SK-N-SH (cell line): ENCODE data around the gene RBMS1. TPM values are rescaled to one million over a fixed set of nuclear protein-coding genes. Genes with fewer than 3 reads are reported as not detected.

ENCODE experiments used
- CTCF ChIA-PET: fragments of 300-600, 350-600 bp; formaldehyde crosslinking; extraction: SDS; loops from one replicate; lab custom pipeline; 2021; lab: Yijun Ruan, JAX
- POLR2A ChIA-PET: fragments of 350-600 bp; sonication (Branson Sonifier 250); formaldehyde crosslinking; extraction: SDS; loops from one replicate; lab custom pipeline; 2020; ENCODE audit warnings: antibody characterized with exemption, inconsistent platforms; lab: Yijun Ruan, JAX
- DNase-seq: peaks from one replicate; pipeline ENCODE4 v3.0.0; 2012
- H2AFZ ChIP-seq: fragments of 200-600 bp; sonication (generic); 2 replicates; pipeline ENCODE4 v1.8.1; 2016; ENCODE audit warnings: antibody characterized with exemption, mild to moderate bottlenecking, low read depth
- H3F3A ChIP-seq: fragments of 200-600 bp; sonication (generic); replicated peaks from 2 replicates; pipeline ENCODE3; 2016; ENCODE audit warnings: antibody characterized with exemption, mild to moderate bottlenecking; ENCODE audit not compliant: insufficient read depth
- H3K27ac ChIP-seq, 2 experiments: fragments of 200-500 bp in 1 of 2; fragments of 200-600 bp in 1 of 2; sonication (Bioruptor generic) in 1 of 2; sonication (generic), shearing (Covaris generic) in 1 of 2; 2 replicates each; pipeline versions ENCODE4 v1.5.1 to v1.6.1; 2014 to 2016; ENCODE audit warnings: low read depth in 2 of 2, inconsistent platforms in 1 of 2, low read length in 1 of 2, mild to moderate bottlenecking in 1 of 2, mixed read lengths in 1 of 2
- H3K27me3 ChIP-seq: fragments of 200-600 bp; sonication (generic), shearing (Covaris generic); 2 replicates; pipeline ENCODE4 v1.6.1; 2016; ENCODE audit warnings: mixed run types; ENCODE audit not compliant: insufficient read depth
- H3K36me3 ChIP-seq, 2 experiments: fragments of 200-500 bp in 1 of 2; fragments of 200-600 bp in 1 of 2; sonication (Bioruptor generic) in 1 of 2; sonication (generic) in 1 of 2; replicated peaks in 1 of 2; 2 replicates each; pipeline versions ENCODE3 to v1.5.1; 2014 to 2016; ENCODE audit warnings: low read length in 1 of 2, mild to moderate bottlenecking in 1 of 2; ENCODE audit not compliant: insufficient read depth in 2 of 2, control insufficient read depth in 1 of 2
- H3K4me1 ChIP-seq, 2 experiments: fragments of 200-500 bp in 1 of 2; fragments of 200-600 bp in 1 of 2; sonication (Bioruptor generic) in 1 of 2; sonication (generic), shearing (Covaris generic) in 1 of 2; 2 replicates each; pipeline versions ENCODE4 v1.5.1 to v1.6.1; 2014 to 2016; ENCODE audit warnings: low read depth in 1 of 2, low read length in 1 of 2, mixed run types in 1 of 2; ENCODE audit not compliant: insufficient read depth in 2 of 2, control insufficient read depth in 1 of 2
- H3K4me2 ChIP-seq: fragments of 200-600 bp; sonication (generic), shearing (Covaris generic); 2 replicates; pipeline ENCODE4 v1.6.1; 2017; ENCODE audit warnings: mixed run types
- H3K4me3 ChIP-seq, 2 experiments: fragments of 200-500 bp in 1 of 2; fragments of 200-600 bp in 1 of 2; sonication (Bioruptor generic) in 1 of 2; sonication (generic), shearing (Covaris generic) in 1 of 2; 2 replicates each; pipeline versions ENCODE4 v1.5.1 to v1.8.1; 2014 to 2016; ENCODE audit warnings: low read depth in 2 of 2, inconsistent platforms in 1 of 2, low read length in 1 of 2, mild to moderate bottlenecking in 1 of 2, mixed read lengths in 1 of 2, moderate library complexity in 1 of 2
- H3K79me2 ChIP-seq: fragments of 200-600 bp; sonication (generic); 2 replicates; pipeline ENCODE4 v1.8.1; 2017; ENCODE audit warnings: mild to moderate bottlenecking; ENCODE audit not compliant: insufficient read depth
- H3K9ac ChIP-seq: fragments of 200-600 bp; sonication (generic); 2 replicates; pipeline ENCODE4 v1.6.1; 2017; ENCODE audit warnings: mixed run types
- H3K9me2 ChIP-seq: fragments of 200-600 bp; sonication (generic); 2 replicates; pipeline ENCODE4 v1.6.1; 2017; ENCODE audit warnings: mixed run types
- H3K9me3 ChIP-seq: fragments of 200-600 bp; sonication (generic); 2 replicates; pipeline ENCODE4 v1.6.1; 2017; ENCODE audit warnings: mixed run types, mild to moderate bottlenecking, moderate library complexity
- H4K20me1 ChIP-seq: fragments of 200-600 bp; sonication (generic); 2 replicates; pipeline ENCODE4 v1.6.1; 2017; ENCODE audit warnings: mild to moderate bottlenecking, mixed run types; ENCODE audit not compliant: insufficient read depth
- CHD2 ChIP-seq: fragments of 150-350 bp; IDR thresholded peaks from 2 replicates; pipeline ENCODE4 v1.6.1; 2018; ENCODE audit warnings: low read length; ENCODE audit not compliant: partially characterized antibody
- EP300 ChIP-seq, 2 experiments: IDR thresholded peaks; 2 replicates each; pipeline versions ENCODE4 v1.4.0 to v1.6.1; 2012; ENCODE audit warnings: borderline replicate concordance in 1 of 2, low read depth in 1 of 2, low read length in 1 of 2
- MAX ChIP-seq: IDR thresholded peaks from 2 replicates; pipeline ENCODE4 v1.4.0; 2012; ENCODE audit warnings: low read depth
- MXI1 ChIP-seq: IDR thresholded peaks from 2 replicates; pipeline ENCODE4 v1.6.1; 2012; ENCODE audit warnings: mild to moderate bottlenecking, low read depth, low read length, improper control_type of control experiment
- PBX3 ChIP-seq: IDR thresholded peaks from 2 replicates; pipeline ENCODE4; 2012
- POLR2AphosphoS5 ChIP-seq: IDR thresholded peaks from 2 replicates; pipeline ENCODE4 v1.6.1; 2012; ENCODE audit warnings: low read depth, low read length
- RCOR1 ChIP-seq: fragments of 150-350 bp; IDR thresholded peaks from 2 replicates; pipeline ENCODE4 v1.6.1; 2017; ENCODE audit warnings: antibody characterized with exemption, low read length
- TCF12 ChIP-seq: IDR thresholded peaks from 2 replicates; pipeline ENCODE4 v1.4.0; 2012
- WGBS: methylation state at CpG from one replicate; pipeline ENCODE4 v1.1.6; 2017; ENCODE audit warnings: low lambda C conversion rate; 5-methylcytosine and 5-hydroxymethylcytosine counted together
- polyA plus RNA-seq, 3 experiments: library from polyadenylated mRNA; depleted of rRNA; stranded (reverse); fragments of >200 nt; gene quantifications; 2 replicates each; pipeline ENCODE4 v1.2.3, GENCODE V29; 2012
- TF ChIP-seq, protein P1 (sequence below): fragments of 150-350 bp; IDR thresholded peaks from 2 replicates; pipeline ENCODE4 v1.6.1; 2017; ENCODE audit warnings: antibody characterized with exemption, low read length, low read depth, borderline replicate concordance
- TF ChIP-seq, protein P2 (sequence below): IDR thresholded peaks from 2 replicates; pipeline ENCODE4 v1.4.0; 2012; ENCODE audit warnings: low read depth, borderline replicate concordance

The RBMS1 gene
- polyA plus RNA-seq, 1 of the 3 experiments (the other 2 are of a cell fraction) = 56.5 TPM

GRCh38 chr2:160429248-160430000 is 64.2 kb downstream of the RBMS1 start (continued):
- TF ChIP-seq CHD2 (no peak), MXI1 (no peak), POLR2AphosphoS5 (no peak), MAX (no peak)
- TF ChIP-seq, protein P1, sequence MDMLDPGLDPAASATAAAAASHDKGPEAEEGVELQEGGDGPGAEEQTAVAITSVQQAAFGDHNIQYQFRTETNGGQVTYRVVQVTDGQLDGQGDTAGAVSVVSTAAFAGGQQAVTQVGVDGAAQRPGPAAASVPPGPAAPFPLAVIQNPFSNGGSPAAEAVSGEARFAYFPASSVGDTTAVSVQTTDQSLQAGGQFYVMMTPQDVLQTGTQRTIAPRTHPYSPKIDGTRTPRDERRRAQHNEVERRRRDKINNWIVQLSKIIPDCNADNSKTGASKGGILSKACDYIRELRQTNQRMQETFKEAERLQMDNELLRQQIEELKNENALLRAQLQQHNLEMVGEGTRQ = no peak

GRCh38 chr2:160428405-160428763 is 65.2 kb downstream of the RBMS1 start:
- DNase-seq = no peak
- peaks cover 62% of the 10 kb centered on the region for H3K79me2 ChIP-seq
- H4K20me1 ChIP-seq = no peaks in the 10 kb centered on the region
- no peak overlapping the region for H2AFZ ChIP-seq
- peak overlapping the region; percentile 9; the same call in 1 of the 2 replicates for H3K9ac ChIP-seq
- H3K9me2 ChIP-seq = no peaks in the 10 kb centered on the region
- TF ChIP-seq, protein P2, sequence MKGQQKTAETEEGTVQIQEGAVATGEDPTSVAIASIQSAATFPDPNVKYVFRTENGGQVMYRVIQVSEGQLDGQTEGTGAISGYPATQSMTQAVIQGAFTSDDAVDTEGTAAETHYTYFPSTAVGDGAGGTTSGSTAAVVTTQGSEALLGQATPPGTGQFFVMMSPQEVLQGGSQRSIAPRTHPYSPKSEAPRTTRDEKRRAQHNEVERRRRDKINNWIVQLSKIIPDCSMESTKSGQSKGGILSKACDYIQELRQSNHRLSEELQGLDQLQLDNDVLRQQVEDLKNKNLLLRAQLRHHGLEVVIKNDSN = no peak
- no peak for TF ChIP-seq RCOR1
- no peak for TF ChIP-seq EP300 (IDR thresholded peaks at IDR 0.05; ENCODE audit: borderline replicate concordance in 1 of 2, low read depth in 1 of 2, low read length in 1 of 2)
- H3K4me3 ChIP-seq = no peak overlapping the region
- POLR2A ChIA-PET = interaction anchor here (0.7 kb wide), 1 partner anchor 235 kb away, joined by 3 read pairs; no protein-coding TSS in a partner anchor
- H3K27me3 ChIP-seq = no peaks in the 10 kb centered on the region
- H3K36me3 ChIP-seq = peaks cover 13 to 24% of the 10 kb centered on the region in 2 experiments
- H3K9me3 ChIP-seq = no peaks in the 10 kb centered on the region
- H3F3A ChIP-seq = peaks cover 28% of the 10 kb centered on the region
- H3K27ac ChIP-seq = peak overlapping the region; percentile 64 to 72; a peak in 3 of 4 replicates
- CTCF ChIA-PET = interaction anchor here (0.6 to 4.9 kb wide), 18 partner anchors 8 to 566 kb away, joined by 3 to 40 read pairs (median 5); partner anchors contain the start of gene RBMS1
- peaks cover 10 to 32% of the 10 kb centered on the region in 2 experiments; a peak in 3 of 4 replicates for H3K4me1 ChIP-seq
- WGBS = 97% methylated on average over 4 of the region's 4 CpGs
- 0 out of 2 replicates have a peak overlapping the region, but pooled peaks have one; percentile 40 for H3K4me2 ChIP-seq

- no peak overlapping the region for H3K4me3 ChIP-seq
- POLR2A ChIA-PET = interaction anchor here (0.7 kb wide), 1 partner anchor 236 kb away, joined by 3 read pairs; no protein-coding TSS in a partner anchor
- TF ChIP-seq, protein P2 = no peak
- peak; percentile 67; the same call in 1 of the 2 replicates for TF ChIP-seq TCF12
- peak; percentile 24; the same call in 1 of the 2 replicates for TF ChIP-seq POLR2AphosphoS5
- peak; percentile 40 for TF ChIP-seq PBX3
- CTCF ChIA-PET = interaction anchor here (0.6 to 4.9 kb wide), 10 partner anchors 9 to 566 kb away, joined by 3 to 40 read pairs (median 8); partner anchors contain the start of gene RBMS1
- H3K9me3 ChIP-seq = no peaks in the 10 kb centered on the region
- no peaks in the 10 kb centered on the region for H4K20me1 ChIP-seq
- H3K27me3 ChIP-seq = no peaks in the 10 kb centered on the region
- peak overlapping the region; percentile 40; the same call in 1 of the 2 replicates for H3K4me2 ChIP-seq
- WGBS = 68% methylated on average over 7 of the region's 7 CpGs
- H3F3A ChIP-seq = peaks cover 28% of the 10 kb centered on the region
- H3K27ac ChIP-seq = peak overlapping the region; percentile 64 to 72
- peaks cover 58% of the 10 kb centered on the region for H3K79me2 ChIP-seq
- peak overlapping the region; percentile 9; the same call in 1 of the 2 replicates for H3K9ac ChIP-seq
- DNase-seq = no peak
- peaks cover 13 to 24% of the 10 kb centered on the region in 2 experiments for H3K36me3 ChIP-seq
- no peak overlapping the region for H2AFZ ChIP-seq
- H3K4me1 ChIP-seq = peaks cover 10 to 27% of the 10 kb centered on the region in 2 experiments; a peak in 3 of 4 replicates
- H3K9me2 ChIP-seq = no peaks in the 10 kb centered on the region
These were observed 65.8 kb downstream of the RBMS1 start for GRCh38 chr2:160427629-160428404.
